Femur (tissue), 1 donor: ENCODE measurements around the gene NACA2.

Experiments
- DNase-seq: peaks from one replicate; pipeline ENCODE4 v3.0.0-alpha.2; 2017

Gene NACA2

DNA sequence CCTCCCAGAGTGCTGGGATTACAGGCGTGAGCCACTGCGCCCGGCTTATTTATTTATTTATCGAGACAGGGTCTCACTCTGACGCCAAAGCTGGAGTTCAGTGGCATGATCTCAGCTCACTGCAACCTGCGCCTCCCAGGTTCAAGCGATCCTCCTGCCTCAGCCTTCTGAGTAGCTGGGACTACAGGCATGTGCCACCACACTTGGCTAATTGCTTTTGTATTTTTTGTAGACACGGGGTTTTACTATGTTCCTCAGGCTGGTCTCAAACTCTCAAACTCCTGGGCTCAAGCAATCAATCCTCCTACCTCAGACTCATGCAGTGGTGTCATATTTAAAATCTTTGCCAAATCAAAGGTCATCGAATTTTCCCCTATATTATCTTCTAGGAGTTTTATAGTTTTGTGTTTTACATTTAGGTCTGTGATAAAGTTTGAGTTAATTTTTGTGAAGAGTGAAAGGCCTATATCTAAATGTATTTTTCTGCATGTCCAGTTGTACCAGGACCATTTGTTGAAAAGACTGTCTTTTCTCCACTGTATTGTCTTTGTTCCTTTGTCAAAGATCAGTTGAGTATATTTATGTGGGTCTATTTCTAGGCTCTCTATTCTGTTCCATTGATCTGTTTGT is 47.1 kb downstream of the NACA2 start:
- no peak for DNase-seq

GRCh38 chr17:61542027-61542426 is 49.0 kb downstream of the NACA2 start:
- no peak for DNase-seq

DNA sequence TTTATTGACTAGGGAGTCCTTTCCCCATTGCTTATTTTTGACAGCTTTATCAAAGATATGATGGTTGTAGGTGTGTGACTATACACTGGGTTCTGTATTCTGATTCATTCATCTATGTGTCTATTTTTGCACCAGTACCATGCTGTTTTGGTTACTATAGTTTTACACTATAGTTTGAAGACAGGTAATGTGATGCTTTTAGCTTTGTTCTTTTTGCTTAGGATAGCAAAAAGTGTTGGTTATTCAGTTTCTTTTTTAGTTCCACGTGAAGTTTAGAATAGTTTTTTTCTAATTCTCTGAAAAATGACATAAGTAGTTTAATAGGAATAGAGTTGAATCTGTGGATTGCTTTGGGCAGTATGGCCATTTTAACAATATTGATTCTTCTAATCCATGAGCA is 50.1 kb downstream of the NACA2 start:
- no peak for DNase-seq
